SK-N-SH (cell line): ENCODE data around the gene ZBTB43.

Experiments used
- CTCF ChIP-seq: fragments of 200-600 bp; sonication (generic); IDR thresholded peaks from 2 replicates; pipeline ENCODE4 v1.6.1; 2017; ENCODE audit warnings: antibody characterized with exemption, mild to moderate bottlenecking, moderate library complexity
- POLR2AphosphoS5 ChIP-seq: IDR thresholded peaks from 2 replicates; pipeline ENCODE4 v1.6.1; 2012; ENCODE audit warnings: low read depth, low read length
- REST ChIP-seq: IDR thresholded peaks from 2 replicates; pipeline ENCODE4 v1.6.1; 2012; ENCODE audit warnings: mild to moderate bottlenecking, low read depth, low read length, moderate library complexity
- SMC3 ChIP-seq: IDR thresholded peaks from 2 replicates; pipeline ENCODE4 v1.6.1; 2012; ENCODE audit warnings: low read depth, low read length, improper control_type of control experiment
- TAF1 ChIP-seq: IDR thresholded peaks from 2 replicates; pipeline ENCODE4 v1.6.1; 2012; ENCODE audit warnings: low read depth, mild to moderate bottlenecking, low read length, moderate library complexity, borderline replicate concordance

- TF ChIP-seq CTCF (no peak), TAF1 (no peak), REST (no peak), SMC3 (no peak), POLR2AphosphoS5 (no peak)
Measured at GRCh38 chr9:126857261-126857960, 52.6 kb downstream of the ZBTB43 start.
